Measurements from ENCODE around the gene MMAB. TPM values are rescaled to one million over a fixed set of nuclear protein-coding genes. Genes with fewer than 3 reads are reported as not detected.

MMAB gene
- total and polyA plus RNA-seq, 10 of the 15 experiments (the other 5 are each of a cell fraction or from before 2014, with no cell fraction given) = 10.6 to 65.3 (median 45.2) TPM

GRCh38 chr12:109562871-109563270, 10.4 kb downstream of the MMAB start:
- H3K36me3 ChIP-seq (ENCODE audit: control insufficient read depth in 2 of 2, insufficient read depth in 2 of 2, low read length in 1 of 2) = peaks cover 1 to 3% of the 10 kb centered on the region in 2 experiments; a peak in 3 of 4 replicates
- in situ Hi-C loops (cut with MboI) (no loop called here), intact Hi-C loops (cut with micrococcal nuclease; ENCODE audit: unreplicated experiment) (no loop called here)
- ATAC-seq (no peak), DNase-seq (ENCODE audit: low read depth, low spot score) (no peak), FAIRE-seq (no peak)
- no TSS peak for BruUV-seq (replicated peaks)
- peaks cover 11% of the 10 kb centered on the region; the same call in 2 of the 3 replicates for H3K9me3 ChIP-seq (replicated peaks; ENCODE audit: control insufficient read depth, insufficient read depth, low read length)
- WGBS (ENCODE audit: insufficient coverage, insufficient replicate concordance, low lambda C conversion rate, missing lambda C conversion rate) = 93% methylated on average over 4 of the region's 4 CpGs
- H4K20me1 ChIP-seq (ENCODE audit: control insufficient read depth, insufficient read depth) = no peaks in the 10 kb centered on the region
- TF ChIP-seq EZH2 (IDR thresholded peaks at IDR 0.05; ENCODE audit: borderline replicate concordance, control insufficient read depth, low read depth, low read length) (no peak), PML (IDR thresholded peaks at IDR 0.05; ENCODE audit: low read length) (no peak), DPF2 (IDR thresholded peaks at IDR 0.05) (no peak), ZBTB40 (IDR thresholded peaks at IDR 0.05; ENCODE audit: borderline replicate concordance) (no peak), ZBED1 (IDR thresholded peaks at IDR 0.05; ENCODE audit: borderline replicate concordance) (no peak), ATF2 (IDR thresholded peaks at IDR 0.05; ENCODE audit: low read length) (no peak), MTA2 (IDR thresholded peaks at IDR 0.05; ENCODE audit: low read depth) (no peak), TAF1 (IDR thresholded peaks at IDR 0.05; ENCODE audit: borderline replicate concordance, low read depth, low read length) (no peak), KAT2A (conservative IDR thresholded peaks at IDR 0.05; ENCODE audit: control insufficient read depth, low read depth, low read length) (no peak), ZZZ3 (IDR thresholded peaks at IDR 0.05; ENCODE audit: control insufficient read depth, insufficient read length, low read depth) (no peak), KLF5 (IDR thresholded peaks at IDR 0.05; ENCODE audit: partially characterized antibody) (no peak)
- H2AFZ ChIP-seq (ENCODE audit: control insufficient read depth, low read depth, low read length) = no peak overlapping the region
- H3K4me2 ChIP-seq (ENCODE audit: control insufficient read depth, insufficient read depth) = no peak overlapping the region
- H3K4me3 ChIP-seq = no peak overlapping the region
- POLR2A ChIA-PET = no interaction called here
- no peak overlapping the region for H3K9ac ChIP-seq (ENCODE audit: control insufficient read depth, insufficient read depth, low read length)
- SMC1A ChIA-PET (ENCODE audit: uncharacterized antibody, unreplicated experiment) = no interaction called here
- H3K79me2 ChIP-seq (ENCODE audit: control insufficient read depth, insufficient read depth, low read length) = no peaks in the 10 kb centered on the region
- RAD21 ChIA-PET (ENCODE audit: unreplicated experiment) = no interaction called here
- CTCF ChIA-PET = no interaction called here
- H3K27me3 ChIP-seq (replicated peaks in 1 of 2; ENCODE audit: control insufficient read depth in 2 of 2, insufficient read depth in 2 of 2, low read length in 1 of 2) = no peaks in the 10 kb centered on the region
- no peaks in the 10 kb centered on the region for H3K4me1 ChIP-seq (ENCODE audit: control insufficient read depth, insufficient read depth, low read length)
- H3K27ac ChIP-seq (ENCODE audit: control insufficient read depth, insufficient read depth) = no peak overlapping the region

All from GM12878 (cell line).